NCI-H2227 (cell line): Measurements from ENCODE around the gene POLR3G.
A peak's percentile ranks its signal among the peaks of the same experiment; 100 is the strongest.

Experiments used
- DNase-seq: peaks from one replicate; lab custom pipeline; 2025; ENCODE audit not compliant: unreplicated experiment; lab: John Stamatoyannopoulos, UW

Gene POLR3G

GRCh38 chr5:90474235-90475107 is at the start of gene POLR3G, which contains the start of gene MBLAC2:
Gene POLR3G, plus strand, starts transcription at chr5:90474864. Its CDS starts 10,704 bp downstream, at chr5:90485568.
Gene MBLAC2, minus strand, starts transcription at chr5:90474771. Its CDS starts 479 bp downstream, at chr5:90474292.
- peak; percentile 91 for DNase-seq

- DNase-seq = peak; percentile 42
Observed at GRCh38 chr5:90434116-90434714, 40.4 kb upstream of the POLR3G start.

- no peak for DNase-seq
Observed at GRCh38 chr5:90437663-90438062, 37.0 kb upstream of the POLR3G start.

GRCh38 chr5:90438100-90438499 is 36.6 kb upstream of the POLR3G start:
- no peak for DNase-seq

GRCh38 chr5:90440644-90441043 is 34.0 kb upstream of the POLR3G start:
- DNase-seq = no peak

GRCh38 chr5:90446961-90447360 is 27.7 kb upstream of the POLR3G start:
- DNase-seq = no peak

GRCh38 chr5:90461288-90461687 is 13.4 kb upstream of the POLR3G start:
- no peak for DNase-seq

- no peak for DNase-seq
Observed at GRCh38 chr5:90472783-90473395, 1.8 kb upstream of the POLR3G start.

GRCh38 chr5:90473396-90474234 is 1.0 kb upstream of the POLR3G start:
- DNase-seq = peak; percentile 41

GRCh38 chr5:90475436-90475980 is 844 bp downstream of the POLR3G start:
- DNase-seq = peak; percentile 16

GRCh38 chr5:90476391-90476790 is 1.7 kb downstream of the POLR3G start:
- DNase-seq = no peak

- DNase-seq = peak; percentile 1
Observed at GRCh38 chr5:90477073-90477472, 2.4 kb downstream of the POLR3G start.

- DNase-seq = no peak
Observed at GRCh38 chr5:90477621-90478215, 3.1 kb downstream of the POLR3G start.

- DNase-seq = no peak
Observed at GRCh38 chr5:90479611-90480385, 5.1 kb downstream of the POLR3G start.

- no peak for DNase-seq
Observed at GRCh38 chr5:90480699-90481098, 6.0 kb downstream of the POLR3G start.

GRCh38 chr5:90483206-90483605 is 8.5 kb downstream of the POLR3G start:
- no peak for DNase-seq

- no peak for DNase-seq
Observed at GRCh38 chr5:90484540-90484939, 9.9 kb downstream of the POLR3G start.

GRCh38 chr5:90488791-90489190 is 14.1 kb downstream of the POLR3G start:
- DNase-seq = no peak

GRCh38 chr5:90494043-90494442 is 19.4 kb downstream of the POLR3G start:
- no peak for DNase-seq

GRCh38 chr5:90495146-90495545 is 20.5 kb downstream of the POLR3G start:
- DNase-seq = no peak
